CD14-positive monocyte (primary cell): ENCODE results near the gene SPAG5. TPM values are rescaled to one million over a fixed set of nuclear protein-coding genes. Genes with fewer than 3 reads are reported as not detected.
A peak's percentile ranks its signal among the peaks of the same experiment; 100 is the strongest.

Experiments used
- DNase-seq, 3 donors: peaks; one replicate each; pipeline ENCODE4 v3.0.0-alpha.2; 2011 to 2022
- H2AFZ ChIP-seq: 2 replicates; pipeline ENCODE4 v1.6.0; 2012; ENCODE audit warnings: mild to moderate bottlenecking, low read depth, low read length, inconsistent platforms; ENCODE audit not compliant: insufficient read depth, poor library complexity, severe bottlenecking
- H3K27ac ChIP-seq, 2 donors: 1 replicate in 1 of 2; 2 replicates in 1 of 2; pipeline ENCODE4 v1.5.1; 2012 to 2013; ENCODE audit warnings: low read length in 2 of 2, control low read depth in 1 of 2, inconsistent platforms in 1 of 2, low read depth in 1 of 2, mild to moderate bottlenecking in 1 of 2
- H3K27me3 ChIP-seq, 2 donors: one replicate each; pipeline versions ENCODE4 v1.6.0 to v1.6.1; 2011 to 2013; ENCODE audit warnings: low read length in 2 of 2; ENCODE audit not compliant: control insufficient read depth in 2 of 2, insufficient read depth in 2 of 2
- H3K36me3 ChIP-seq, 2 donors: replicated peaks in 1 of 2; 1 replicate in 1 of 2; 2 replicates in 1 of 2; pipeline versions ENCODE4 v1.5.1 to v1.6.1; 2012 to 2013; ENCODE audit warnings: low read length in 2 of 2, control low read depth in 1 of 2, inconsistent platforms in 1 of 2, mild to moderate bottlenecking in 1 of 2; ENCODE audit not compliant: insufficient read depth in 2 of 2, control insufficient read depth in 1 of 2
- H3K4me1 ChIP-seq, 2 donors: 1 replicate in 1 of 2; 2 replicates in 1 of 2; pipeline versions ENCODE4 v1.5.1 to v1.6.1; 2012 to 2013; ENCODE audit warnings: low read length in 2 of 2, control low read depth in 1 of 2, inconsistent platforms in 1 of 2, mild to moderate bottlenecking in 1 of 2, moderate library complexity in 1 of 2; ENCODE audit not compliant: insufficient read depth in 2 of 2, control insufficient read depth in 1 of 2
- H3K4me2 ChIP-seq: replicated peaks from 2 replicates; pipeline ENCODE3; 2012; ENCODE audit warnings: low read length, moderate library complexity, mild to moderate bottlenecking; ENCODE audit not compliant: poor library complexity, severe bottlenecking; ENCODE audit errors: extremely low read depth
- H3K4me3 ChIP-seq, 3 experiments: fragments of 200-600 bp in 1 of 3; sonication (generic) in 1 of 3; replicated peaks in 1 of 3; 1 replicate in 2 of 3; 2 replicates in 1 of 3; pipeline ENCODE4 v1.5.1; 2011 to 2013; ENCODE audit warnings: low read length in 3 of 3, mild to moderate bottlenecking in 3 of 3, control low read depth in 2 of 3, low read depth in 2 of 3, inconsistent platforms in 1 of 3, moderate library complexity in 1 of 3
- H3K79me2 ChIP-seq: 2 replicates; pipeline ENCODE4 v1.6.0; 2012; ENCODE audit warnings: mild to moderate bottlenecking, control low read depth, inconsistent platforms, low read length, moderate library complexity; ENCODE audit not compliant: insufficient read depth
- H3K9ac ChIP-seq: 2 replicates; pipeline ENCODE4 v1.6.0; 2017; ENCODE audit warnings: low read length, mild to moderate bottlenecking; ENCODE audit not compliant: insufficient read depth, poor library complexity, severe bottlenecking
- H3K9me3 ChIP-seq, 2 donors: replicated peaks in 1 of 2; 1 replicate in 1 of 2; 2 replicates in 1 of 2; pipeline versions ENCODE4 v1.5.1 to v1.6.1; 2012 to 2013; ENCODE audit warnings: low read length in 2 of 2, control low read depth in 1 of 2; ENCODE audit not compliant: control insufficient read depth in 1 of 2, insufficient read depth in 1 of 2
- H4K20me1 ChIP-seq: 2 replicates; pipeline ENCODE4 v1.6.0; 2012; ENCODE audit warnings: mild to moderate bottlenecking, low read length, control low read depth, moderate library complexity; ENCODE audit not compliant: insufficient read depth
- H3K27ac Mint-ChIP-seq, 7 donors: one replicate each; pipeline ENCODE4 v1.8.0; 2020; ENCODE audit warnings: mild to moderate bottlenecking in 7 of 7, mixed read lengths in 7 of 7, moderate library complexity in 6 of 7, inconsistent platforms in 2 of 7
- H3K27me3 Mint-ChIP-seq, 3 donors: one replicate each; pipeline ENCODE4 v1.8.0; 2021 to 2022; ENCODE audit warnings: low read depth in 3 of 3, mild to moderate bottlenecking in 3 of 3, mixed read lengths in 3 of 3, moderate library complexity in 3 of 3, inconsistent platforms in 1 of 3
- H3K36me3 Mint-ChIP-seq, 2 donors: one replicate each; pipeline ENCODE4 v1.8.0; 2020; ENCODE audit warnings: mixed read lengths in 2 of 2, inconsistent platforms in 1 of 2, mild to moderate bottlenecking in 1 of 2
- H3K4me1 Mint-ChIP-seq: one replicate; pipeline ENCODE4 v1.8.0; 2020; ENCODE audit warnings: mild to moderate bottlenecking, mixed read lengths
- H3K4me3 Mint-ChIP-seq, 2 donors: one replicate each; pipeline ENCODE4 v1.8.0; 2020; ENCODE audit warnings: mild to moderate bottlenecking in 2 of 2, mixed read lengths in 2 of 2, moderate library complexity in 1 of 2
- H3K9me3 Mint-ChIP-seq, 7 donors: one replicate each; pipeline ENCODE4 v1.8.0; 2020 to 2022; ENCODE audit warnings: mixed read lengths in 7 of 7, mild to moderate bottlenecking in 6 of 7, moderate library complexity in 6 of 7, inconsistent platforms in 2 of 7
- CTCF ChIP-seq: fragments of 200-600 bp; IDR thresholded peaks from one replicate; pipeline ENCODE4 v1.8.0; 2022; ENCODE audit warnings: antibody characterized with exemption, mild to moderate bottlenecking
- WGBS: methylation state at CpG from one replicate; pipeline ENCODE4 v1.1.5; 2013; ENCODE audit warnings: missing lambda C conversion rate; ENCODE audit not compliant: insufficient coverage; 5-methylcytosine and 5-hydroxymethylcytosine counted together
- intact Hi-C, 2 donors: fragments of 100-400 bp; cut with micrococcal nuclease; formaldehyde crosslinking; loops; one replicate each; pipeline versions ENCODE4 v1.15.0 to v1.15.1; 2023
- polyA plus RNA-seq, 3 donors: library from polyadenylated mRNA; depleted of rRNA in 1 of 3; unstranded in 2 of 3; stranded (reverse) in 1 of 3; fragments of 300-500 nt in 2 of 3; fragments of >200 nt in 1 of 3; fragmentation: Illumina TruSeq in 2 of 3; gene quantifications; 1 replicate in 2 of 3; 2 replicates in 1 of 3; pipeline ENCODE4 v1.2.3, GENCODE V29; 2012 to 2021

SPAG5 gene
- polyA plus RNA-seq, 3 donors: 7.7 TPM; not detected in 2

- no peak overlapping the region for H3K4me3 ChIP-seq
- no peaks in the 10 kb centered on the region for H3K9me3 ChIP-seq
- Mint-ChIP-seq H3K27me3 (peaks cover 0 to 8% (median 0%) of the 10 kb centered on the region in 3 donors), H3K36me3 (peaks cover 11 to 13% of the 10 kb centered on the region in 2 donors), H3K27ac (no peak overlapping the region), H3K4me1 (no peaks in the 10 kb centered on the region), H3K4me3 (no peak overlapping the region), H3K9me3 (no peaks in the 10 kb centered on the region)
- TF ChIP-seq CTCF: no peak
- H3K36me3 ChIP-seq: peaks cover 2 to 8% of the 10 kb centered on the region in 2 donors
- no peak overlapping the region for H3K27ac ChIP-seq
- no peak overlapping the region for H2AFZ ChIP-seq
- intact Hi-C loops: loop anchor here in 1 of 2 donors (2.0 kb wide), 1 partner anchor 47 kb away; no protein-coding TSS in a partner anchor
- H3K9ac ChIP-seq: no peak overlapping the region
- no peaks in the 10 kb centered on the region for H4K20me1 ChIP-seq
- H3K4me2 ChIP-seq: no peak overlapping the region
- 100% methylated on average over 2 of the region's 4 CpGs for WGBS
- H3K27me3 ChIP-seq: no peaks in the 10 kb centered on the region
- DNase-seq: no peak
- H3K4me1 ChIP-seq: no peaks in the 10 kb centered on the region
- H3K79me2 ChIP-seq: no peaks in the 10 kb centered on the region
Observed at GRCh38 chr17:28541439-28541838, 57.4 kb downstream of the SPAG5 start.

- peaks cover 0 to 8% (median 4%) of the 10 kb centered on the region in 3 donors for H3K27me3 Mint-ChIP-seq
- H3K4me1 ChIP-seq: no peaks in the 10 kb centered on the region
- intact Hi-C loops: loop anchor here in 1 of 2 donors (2.0 kb wide), 1 partner anchor 45 kb away; no protein-coding TSS in a partner anchor
- H3K4me2 ChIP-seq: no peak overlapping the region
- TF ChIP-seq CTCF: no peak
- peaks cover 0 to 5% of the 10 kb centered on the region in 2 donors for H3K36me3 Mint-ChIP-seq
- no peak overlapping the region for H3K4me3 Mint-ChIP-seq
- H3K4me3 ChIP-seq: no peak overlapping the region
- DNase-seq: no peak
- no peak overlapping the region for H3K9ac ChIP-seq
- H3K79me2 ChIP-seq: no peaks in the 10 kb centered on the region
- no peaks in the 10 kb centered on the region for H3K9me3 Mint-ChIP-seq
- no peaks in the 10 kb centered on the region for H3K27me3 ChIP-seq
- H3K27ac Mint-ChIP-seq: peak overlapping the region in 1 of 7 donors; percentile 57
- H3K9me3 ChIP-seq: no peaks in the 10 kb centered on the region
- H4K20me1 ChIP-seq: no peaks in the 10 kb centered on the region
- H2AFZ ChIP-seq: no peak overlapping the region
- H3K4me1 Mint-ChIP-seq: no peaks in the 10 kb centered on the region
- WGBS: 92% methylated on average over 2 of the region's 4 CpGs
- H3K36me3 ChIP-seq: no peaks in the 10 kb centered on the region
- no peak overlapping the region for H3K27ac ChIP-seq
Observed at GRCh38 chr17:28540231-28540630, 58.6 kb downstream of the SPAG5 start.
